Activated CD4-positive, CD25-positive, alpha-beta regulatory T cell treated with anti-CD3 and anti-CD28 coated beads, Interleukin-2, amount 50 U/mL, for 24 hours (primary cell): ENCODE data around the gene RPE65.
A peak's percentile ranks its signal among the peaks of the same experiment; 100 is the strongest.
"Not testable (repeated sequence)": the region's sequence is repeated elsewhere in the genome, so short reads cannot be mapped to it uniquely, and the experiment has no call there.

Experiments
- ATAC-seq, 2 donors: fragments of 150-1000 bp; cut with Tn5 transposase; one replicate each; pipeline ENCODE4 v1.10.0; 2021; ENCODE audit warnings: mild to moderate bottlenecking in 1 of 2, moderate library complexity in 1 of 2

The RPE65 gene

GRCh38 chr1:68449901-68450300 is at the start of gene RPE65:
Gene RPE65, minus strand, starts transcription at chr1:68449954. Its CDS starts 49 bp downstream, at chr1:68449905.
- no peak for ATAC-seq

- ATAC-seq: no peak
Measured at GRCh38 chr1:68497358-68497698, 47.6 kb upstream of the RPE65 start.

- ATAC-seq: peak; percentile 95 to 96
Measured at GRCh38 chr1:68496680-68497357, 47.1 kb upstream of the RPE65 start, which contains the start of gene DEPDC1. Gene DEPDC1, minus strand, starts transcription at chr1:68497082. Its CDS starts 83 bp downstream, at chr1:68496999.

DNA sequence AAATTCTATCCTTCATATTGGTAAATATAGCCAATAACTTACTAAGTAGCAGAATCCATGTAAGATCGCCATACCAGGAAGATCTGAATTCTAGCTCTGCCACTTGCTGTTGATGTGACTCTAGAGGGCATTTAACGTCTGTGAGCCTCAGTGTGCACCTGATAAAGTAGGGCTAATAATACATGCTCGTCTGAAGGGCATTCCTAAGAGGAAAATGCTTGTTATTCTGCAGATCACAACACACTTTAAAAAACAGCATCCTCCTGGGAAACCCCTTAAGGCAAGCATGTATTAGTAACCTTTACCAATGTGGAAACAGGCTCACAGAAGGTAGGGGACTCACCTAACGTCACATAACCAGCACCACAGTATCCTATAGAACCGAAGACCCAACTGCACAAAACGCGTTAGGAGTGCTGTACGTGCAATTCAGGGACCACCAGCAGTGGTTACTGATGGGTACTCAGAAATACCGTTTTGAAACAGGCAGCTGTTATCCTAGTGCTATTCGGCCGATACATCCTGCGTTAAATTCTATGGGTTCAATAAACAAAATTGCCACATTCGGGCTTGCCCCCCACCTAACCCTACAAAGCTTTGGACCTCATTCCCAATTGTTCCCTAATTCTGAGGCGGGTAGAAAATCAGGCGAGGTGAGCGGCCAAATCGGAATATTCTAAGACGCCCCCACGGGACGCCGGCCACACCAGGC is 46.4 kb upstream of the RPE65 start:
- ATAC-seq: no peak

GRCh38 chr1:68495532-68495931 is 45.8 kb upstream of the RPE65 start:
- ATAC-seq: no peak

GRCh38 chr1:68493193-68493592 is 43.4 kb upstream of the RPE65 start:
- ATAC-seq: no peak

DNA sequence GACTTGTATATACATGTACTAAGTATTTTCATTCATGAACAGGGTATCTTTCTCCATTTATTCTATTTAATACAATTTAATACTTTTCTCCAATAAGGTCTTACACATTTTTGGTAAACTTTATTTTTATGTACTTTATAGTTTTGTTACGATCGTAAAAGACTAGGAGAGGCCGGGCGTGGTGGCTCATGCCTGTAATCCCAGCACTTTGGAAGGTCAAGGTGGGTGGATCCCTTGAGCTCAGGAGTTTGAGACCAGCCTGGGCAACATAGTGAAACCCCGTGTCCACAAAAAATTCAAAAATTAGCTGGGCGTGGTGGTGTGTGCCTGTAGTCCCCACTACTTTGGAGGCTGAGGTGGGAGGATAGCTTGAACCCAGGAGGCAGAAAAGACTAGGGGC is 42.5 kb upstream of the RPE65 start:
- not testable (repeated sequence) for ATAC-seq

DNA sequence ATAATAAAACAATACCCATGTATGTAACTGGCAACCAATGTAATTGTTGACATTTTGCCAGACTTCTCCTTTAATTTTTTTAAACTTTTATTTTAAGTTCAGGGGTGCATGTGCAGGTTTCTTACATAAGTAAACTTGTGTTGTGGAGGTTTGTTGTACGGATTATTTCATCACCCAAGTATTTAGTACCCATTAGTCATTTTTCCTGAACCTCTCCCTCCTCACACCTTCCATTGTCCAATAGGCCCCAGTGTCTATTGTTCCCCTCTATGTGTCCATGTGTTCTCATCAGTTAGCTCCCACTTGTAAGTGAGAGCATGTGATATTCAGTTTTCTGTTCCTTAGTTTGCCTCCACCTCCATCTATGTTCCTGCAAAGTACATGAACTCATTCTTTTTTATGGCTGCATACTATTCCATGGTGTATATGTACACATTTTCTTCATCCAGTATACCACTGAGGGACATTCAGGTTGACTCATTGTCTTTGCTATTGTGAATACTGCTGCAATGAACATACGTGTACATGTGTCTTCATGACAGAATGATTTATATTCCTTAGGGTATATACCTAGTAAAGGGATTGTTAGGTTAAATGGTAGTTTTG is 40.4 kb upstream of the RPE65 start:
- no peak for ATAC-seq

GRCh38 chr1:68485431-68486022 is 35.8 kb upstream of the RPE65 start:
- no peak for ATAC-seq

DNA sequence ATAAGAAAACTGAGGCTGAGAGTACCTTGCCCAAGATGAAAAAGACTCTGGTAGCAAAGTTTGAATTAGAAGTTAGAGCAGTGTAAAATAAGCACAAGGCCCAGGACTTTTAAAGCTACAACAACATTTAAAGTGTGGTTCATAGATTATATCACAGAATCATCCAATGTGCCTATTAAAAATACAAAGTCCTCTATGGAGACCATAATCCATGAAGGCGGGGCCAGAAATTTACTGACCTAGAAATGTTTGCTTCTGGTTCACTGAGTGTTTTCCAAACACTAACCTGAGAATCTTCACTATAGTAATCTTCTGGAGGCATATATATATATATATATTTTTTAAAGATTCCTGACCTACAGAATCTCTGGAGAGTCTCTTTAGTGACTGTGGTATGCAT is 34.9 kb upstream of the RPE65 start:
- ATAC-seq: no peak

DNA sequence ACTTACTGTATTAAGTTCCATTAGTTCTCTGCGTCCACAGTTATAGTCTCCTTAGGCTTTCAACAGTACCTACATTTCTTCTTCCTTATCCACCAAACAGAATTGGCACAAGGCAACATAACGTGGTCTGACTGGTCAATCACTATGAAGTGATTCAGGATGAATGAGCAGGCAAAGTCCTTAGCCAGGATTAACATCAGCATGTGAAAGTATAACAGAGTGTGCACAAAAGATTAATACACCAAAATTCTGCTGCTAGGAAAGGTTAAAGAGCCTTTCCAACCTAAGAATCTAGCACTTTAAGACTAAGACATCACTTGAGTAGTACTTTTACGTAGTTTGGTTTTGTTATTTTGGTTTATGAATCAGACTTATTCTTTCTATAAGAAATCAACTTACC is 31.3 kb upstream of the RPE65 start:
- ATAC-seq: no peak

DNA sequence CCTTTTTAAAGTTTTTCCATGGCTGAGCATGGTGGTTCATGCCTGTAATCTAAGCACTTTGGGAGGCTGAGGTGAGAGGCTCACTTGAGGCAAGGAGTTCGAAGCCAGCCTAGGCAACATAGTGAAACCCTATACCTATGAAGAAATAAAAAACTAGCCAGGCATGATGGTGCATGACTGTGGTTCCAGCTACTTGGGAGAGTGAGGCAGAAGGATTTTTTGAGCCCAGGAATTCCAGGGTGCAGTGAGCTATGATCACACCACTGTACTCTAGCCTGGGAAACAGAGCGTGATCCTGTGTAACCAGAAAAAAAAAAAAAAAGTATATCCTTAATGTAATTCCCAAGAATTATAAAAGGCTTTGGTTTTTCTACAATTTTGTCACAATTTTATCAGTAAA is 29.7 kb upstream of the RPE65 start:
- ATAC-seq: no peak

DNA sequence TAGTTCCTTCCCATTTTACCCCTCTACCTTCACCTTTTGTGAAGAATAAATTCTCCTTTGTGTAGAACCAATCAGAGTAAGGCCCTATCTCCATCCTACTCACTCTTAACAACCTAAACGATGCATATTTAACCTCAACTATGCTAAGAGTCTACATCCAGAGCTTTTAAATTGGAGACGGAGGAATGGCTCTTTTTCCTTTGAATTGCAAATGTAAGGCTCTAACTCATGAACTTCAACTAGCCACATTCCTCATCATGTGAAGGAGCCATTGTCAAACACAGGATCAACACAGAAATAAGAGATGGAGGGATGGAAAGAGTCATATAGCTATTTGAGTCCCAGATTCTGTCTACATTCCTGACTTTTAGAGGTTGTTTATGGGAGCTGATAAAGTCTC is 28.9 kb upstream of the RPE65 start:
- no peak for ATAC-seq

DNA sequence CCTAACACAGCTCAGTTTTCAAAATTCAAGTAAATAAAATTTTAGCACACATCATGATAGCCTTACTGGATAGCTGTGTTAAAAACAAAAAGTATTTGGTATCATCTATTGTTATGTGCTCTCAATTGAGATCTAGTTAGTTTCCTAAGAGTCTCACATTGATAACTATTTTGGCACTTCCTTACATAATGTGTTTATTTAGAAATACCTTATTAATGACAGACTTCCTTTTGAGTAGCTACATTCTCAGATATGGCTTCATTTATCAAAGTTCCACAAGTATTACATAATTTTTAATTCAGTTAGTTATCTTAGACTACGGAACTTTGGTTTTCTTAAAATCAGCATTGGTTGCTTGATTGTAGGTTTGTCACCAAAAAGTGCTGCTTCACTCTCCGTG is 26.9 kb upstream of the RPE65 start:
- ATAC-seq: not testable (repeated sequence)

- ATAC-seq: no peak
Measured at GRCh38 chr1:68473060-68473459, 23.3 kb upstream of the RPE65 start.

DNA sequence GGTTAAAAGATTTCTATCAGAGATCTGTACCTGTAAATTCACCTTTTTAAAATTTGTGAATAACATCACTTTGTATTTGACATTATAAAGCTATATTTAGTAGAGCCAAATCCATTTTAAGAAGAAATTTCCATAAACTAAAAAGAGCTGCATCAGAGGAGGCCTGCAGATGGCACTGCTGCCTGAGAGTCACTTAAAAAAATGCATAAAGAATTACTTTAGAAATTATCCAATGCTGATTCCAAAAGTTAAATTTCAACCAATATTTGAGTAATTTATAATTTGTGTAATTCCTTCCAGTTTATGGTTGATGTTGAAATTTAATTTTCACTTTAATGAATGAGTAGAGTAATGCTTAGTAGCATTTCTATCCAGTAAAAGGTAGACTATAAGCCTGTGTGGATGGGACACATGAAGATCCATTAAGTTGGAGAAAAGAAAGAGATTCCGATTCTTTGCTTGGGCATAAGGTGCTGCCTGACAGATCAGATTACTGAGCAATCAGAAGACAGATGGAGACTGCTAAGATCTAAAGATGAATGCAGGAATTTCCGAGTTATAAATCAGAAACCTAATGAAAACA is 20.7 kb upstream of the RPE65 start:
- ATAC-seq: no peak

DNA sequence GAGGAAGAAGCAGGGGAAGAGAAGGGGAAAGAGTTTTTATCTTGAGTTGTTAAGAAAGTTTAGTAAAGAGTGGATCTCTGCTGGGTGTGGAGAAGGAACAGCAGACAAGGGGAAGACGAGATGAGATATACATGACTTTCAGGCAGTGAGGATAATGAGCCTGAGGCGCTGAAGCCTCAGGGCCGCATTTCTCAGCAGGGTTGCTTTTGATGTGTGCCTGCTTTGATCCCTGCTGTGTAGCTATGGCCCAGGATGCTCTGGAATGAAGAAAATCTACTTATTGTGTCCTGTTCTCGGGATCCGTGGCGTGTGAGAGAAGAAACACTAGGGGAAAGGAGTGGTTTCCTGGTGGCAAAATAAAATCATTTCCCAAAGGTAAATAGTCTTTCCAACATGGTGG is 15.1 kb upstream of the RPE65 start:
- ATAC-seq: no peak

DNA sequence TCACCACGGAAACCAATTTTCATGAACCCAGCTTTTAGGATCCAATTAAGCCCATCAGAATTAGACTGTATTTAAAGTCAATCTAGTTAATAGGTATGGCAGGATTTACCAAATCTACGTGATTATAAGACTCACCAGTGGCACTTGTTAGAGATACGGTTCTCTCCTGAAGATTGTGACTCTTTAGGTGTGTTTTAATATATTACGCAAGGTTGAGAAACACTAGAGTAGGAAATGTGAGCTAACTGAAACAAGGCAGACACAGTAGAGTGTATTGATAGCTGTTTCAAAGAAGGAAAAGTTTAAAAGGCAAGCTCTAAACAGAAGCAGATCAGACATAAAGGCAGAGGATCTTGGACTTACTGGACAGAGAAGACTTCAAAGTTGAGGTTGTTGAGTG is 11.2 kb upstream of the RPE65 start:
- ATAC-seq: no peak

DNA sequence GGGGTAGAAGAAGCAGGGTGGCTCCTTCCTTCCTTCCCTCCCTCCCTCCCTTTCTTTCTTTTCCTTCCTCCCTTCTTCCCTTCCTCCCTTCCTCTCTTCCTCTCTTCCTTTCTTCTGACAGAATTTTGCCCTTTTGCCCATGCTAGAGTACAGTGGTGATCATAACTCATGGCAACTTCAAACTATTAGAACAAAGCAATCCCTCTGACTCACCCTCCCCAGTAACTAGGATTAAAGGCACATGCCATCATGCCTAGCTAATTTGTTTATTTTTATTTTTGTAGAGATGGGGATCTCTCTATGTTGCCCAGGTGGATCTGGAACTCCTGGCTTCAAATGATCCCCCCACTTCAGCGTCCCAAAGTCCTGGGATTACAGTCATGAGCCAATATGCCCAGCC is 10.0 kb upstream of the RPE65 start:
- ATAC-seq: no peak

DNA sequence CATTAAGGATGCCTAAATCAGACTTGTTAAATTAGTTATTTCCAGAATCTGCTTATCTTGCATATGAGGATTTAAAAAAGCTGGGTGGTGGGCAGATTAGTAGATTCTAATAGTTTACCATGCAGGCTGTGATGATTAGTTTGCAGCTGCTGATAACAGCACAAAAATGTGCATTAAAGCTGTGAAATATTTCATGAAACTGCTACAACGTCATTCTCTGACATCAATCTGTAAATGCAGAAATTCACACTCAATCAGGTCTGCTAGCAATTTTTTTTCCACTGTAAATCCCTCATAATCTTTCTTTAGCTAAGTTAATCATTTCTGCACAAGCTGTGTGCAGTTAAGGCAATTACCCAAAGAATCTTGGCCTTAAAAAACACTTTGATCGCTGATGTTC is 9.3 kb upstream of the RPE65 start:
- ATAC-seq: no peak

GRCh38 chr1:68456202-68456601 is 6.4 kb upstream of the RPE65 start:
- no peak for ATAC-seq

DNA sequence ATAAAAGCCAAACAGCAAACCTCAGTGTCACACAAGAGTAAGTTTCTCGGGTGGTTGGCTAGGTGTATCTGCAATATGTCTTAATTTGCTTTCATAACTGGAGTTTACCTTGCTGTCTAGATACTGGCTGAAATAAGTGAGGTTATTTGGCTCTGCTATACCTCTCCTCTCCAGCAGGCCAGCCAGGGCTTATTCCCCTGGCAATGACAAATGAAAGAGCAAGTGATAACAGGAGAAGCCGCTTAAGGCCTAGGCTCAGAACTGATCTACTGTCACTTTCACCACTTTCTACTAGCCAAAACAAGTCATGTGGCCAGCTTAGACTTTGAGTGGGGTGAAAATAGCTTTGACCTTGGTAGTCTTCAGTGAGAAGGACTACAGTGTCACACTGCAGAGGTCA is 4.8 kb upstream of the RPE65 start:
- ATAC-seq: no peak

DNA sequence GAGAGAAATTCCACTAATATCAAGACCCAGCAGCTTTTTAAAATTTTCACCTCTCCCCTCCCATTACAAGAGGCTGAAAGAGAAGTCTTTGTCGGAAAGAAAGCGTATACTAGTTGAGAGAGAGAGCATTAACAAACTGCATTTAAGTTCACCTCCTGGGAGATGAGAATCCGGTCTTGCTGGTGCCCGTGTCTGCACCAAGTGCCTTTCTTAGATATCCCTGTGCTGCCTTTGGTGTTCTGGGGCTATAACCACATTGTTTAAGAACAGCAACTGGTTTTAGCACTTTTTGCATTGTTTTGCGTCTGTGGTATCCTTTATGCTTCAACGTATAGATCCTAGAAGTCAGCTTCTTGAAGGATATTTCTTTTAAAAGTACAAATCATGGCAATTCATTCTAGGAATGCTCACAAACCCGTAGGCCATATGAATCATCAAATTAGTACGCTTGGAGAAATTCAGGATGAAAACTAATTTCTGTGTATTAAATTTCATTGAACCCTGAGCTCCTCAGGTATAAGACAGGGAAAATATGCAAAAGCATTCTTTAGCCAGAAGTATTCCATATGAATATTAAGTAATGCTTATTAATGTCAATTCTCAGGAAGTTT is 3.4 kb upstream of the RPE65 start:
- no peak for ATAC-seq
